ENCODE measurements around the gene LHPP. TPM values are rescaled to one million over a fixed set of nuclear protein-coding genes. Genes with fewer than 3 reads are reported as not detected.
A peak's percentile ranks its signal among the peaks of the same experiment; 100 is the strongest.

The LHPP gene
- total RNA-seq, 1 donor from 2014 or later, result 8.4 TPM

DNA sequence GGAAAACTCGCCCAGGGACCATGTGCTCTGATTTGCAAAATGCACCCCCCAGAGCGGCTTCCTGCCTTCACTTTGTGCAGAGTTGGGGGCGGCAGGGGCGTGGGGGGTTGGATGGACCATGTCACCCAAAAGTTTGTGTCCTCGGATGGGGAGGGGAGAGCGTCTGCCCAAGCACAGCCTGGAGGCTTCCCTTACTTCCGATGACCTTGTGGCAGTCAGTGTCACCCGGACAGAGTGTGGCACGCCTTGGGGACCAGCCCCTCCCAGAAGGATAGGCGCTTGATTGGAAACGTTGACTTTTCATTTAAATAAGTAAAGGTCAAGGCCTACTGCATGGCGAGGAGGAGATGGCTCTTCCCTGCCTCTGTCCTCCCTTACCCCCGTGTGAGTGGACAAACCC lies 71.6 kb downstream of the LHPP start:
- peaks cover 12% of the 10 kb centered on the region for H3K27me3 Mint-ChIP-seq (ENCODE audit: low read depth)
- intact Hi-C loops (cut with micrococcal nuclease), result no loop called here
- H3K4me1 Mint-ChIP-seq (ENCODE audit: low read depth), result peaks cover 3% of the 10 kb centered on the region
- no peak overlapping the region for H3K4me3 Mint-ChIP-seq (ENCODE audit: low read depth)
- no peaks in the 10 kb centered on the region for H3K9me3 Mint-ChIP-seq
- no peaks in the 10 kb centered on the region for H3K36me3 Mint-ChIP-seq (ENCODE audit: low read depth)
- no peak overlapping the region for H3K27ac Mint-ChIP-seq
- no peak for DNase-seq (ENCODE audit: low spot score)

DNA sequence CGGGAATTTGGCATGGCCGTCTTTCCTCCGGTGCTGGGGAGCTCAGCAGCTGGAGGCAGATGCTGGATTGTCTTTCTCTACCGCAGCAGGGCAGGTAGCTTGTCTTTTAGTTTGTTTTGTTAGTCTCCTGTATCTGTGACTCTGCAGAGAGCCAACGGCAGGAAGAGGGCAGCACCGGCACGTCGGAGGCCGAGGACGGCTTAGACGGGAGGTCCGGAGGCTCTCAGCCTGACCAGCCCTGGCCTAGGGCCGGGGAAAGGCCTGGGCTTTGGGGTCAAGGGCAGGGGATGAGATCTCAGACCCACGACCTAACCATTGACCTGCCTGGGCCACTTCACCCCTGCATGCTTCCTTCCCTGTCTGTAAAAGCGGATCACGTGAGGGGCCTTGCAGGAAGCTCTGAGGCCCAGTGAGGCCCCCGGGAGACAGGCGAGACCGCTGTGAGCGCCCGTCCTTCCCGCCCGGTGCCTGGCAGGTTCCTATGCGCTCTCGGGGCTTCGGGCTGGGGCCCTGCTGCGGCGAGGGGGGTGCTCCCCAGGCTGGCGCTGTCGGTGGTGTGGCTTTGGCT lies 72.7 kb downstream of the LHPP start:
- DNase-seq (ENCODE audit: low spot score), result no peak
- intact Hi-C loops (cut with micrococcal nuclease), result no loop called here
- no peak overlapping the region for H3K4me3 Mint-ChIP-seq (ENCODE audit: low read depth)
- no peaks in the 10 kb centered on the region for H3K9me3 Mint-ChIP-seq
- peaks cover 12% of the 10 kb centered on the region for H3K27me3 Mint-ChIP-seq (ENCODE audit: low read depth)
- H3K27ac Mint-ChIP-seq, result no peak overlapping the region
- H3K4me1 Mint-ChIP-seq (ENCODE audit: low read depth), result peaks cover 3% of the 10 kb centered on the region
- no peaks in the 10 kb centered on the region for H3K36me3 Mint-ChIP-seq (ENCODE audit: low read depth)

DNA sequence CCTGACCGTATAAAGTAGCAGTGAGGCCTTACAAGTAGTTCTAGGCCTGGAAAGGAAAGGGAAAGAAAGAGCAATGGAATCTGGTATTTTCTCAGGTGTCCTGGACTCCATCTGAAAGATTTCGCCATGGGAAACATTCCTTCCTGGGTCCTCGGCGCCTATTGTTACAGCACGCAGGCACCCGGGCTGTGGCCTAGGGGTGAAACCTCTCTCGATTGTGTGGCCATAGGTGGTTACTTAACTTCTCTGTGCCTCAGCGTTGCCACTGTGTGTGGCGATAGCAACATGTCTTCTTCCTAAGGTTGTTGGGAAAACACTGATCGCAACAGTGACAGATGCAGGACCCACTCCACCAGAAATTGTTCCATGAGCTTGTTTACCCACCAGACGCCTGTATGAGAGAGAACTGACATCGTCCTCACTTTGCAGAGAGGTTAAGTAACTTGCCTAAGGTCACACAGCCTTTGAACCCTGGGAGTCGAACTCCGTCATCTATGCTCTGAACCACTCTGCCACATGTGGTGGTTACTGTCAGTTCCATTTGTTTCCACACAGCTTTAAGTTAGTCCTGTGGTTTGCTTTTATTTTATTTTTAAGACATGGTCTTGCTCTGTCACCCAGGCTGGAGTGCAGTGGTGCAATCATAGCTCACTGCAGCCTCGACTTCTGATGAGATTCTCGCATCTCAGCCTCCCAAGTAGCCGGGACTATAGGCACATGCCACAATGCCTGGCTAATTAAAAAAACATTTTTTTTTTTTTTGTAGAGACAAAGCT lies 73.4 kb downstream of the LHPP start:
- no peak for DNase-seq (ENCODE audit: low spot score)
- intact Hi-C loops (cut with micrococcal nuclease), result no loop called here
- Mint-ChIP-seq H3K9me3 (no peaks in the 10 kb centered on the region), H3K27ac (no peak overlapping the region), H3K27me3 (ENCODE audit: low read depth) (peaks cover 12% of the 10 kb centered on the region), H3K4me1 (ENCODE audit: low read depth) (peaks cover 3% of the 10 kb centered on the region), H3K36me3 (ENCODE audit: low read depth) (no peaks in the 10 kb centered on the region), H3K4me3 (ENCODE audit: low read depth) (no peak overlapping the region)

DNA sequence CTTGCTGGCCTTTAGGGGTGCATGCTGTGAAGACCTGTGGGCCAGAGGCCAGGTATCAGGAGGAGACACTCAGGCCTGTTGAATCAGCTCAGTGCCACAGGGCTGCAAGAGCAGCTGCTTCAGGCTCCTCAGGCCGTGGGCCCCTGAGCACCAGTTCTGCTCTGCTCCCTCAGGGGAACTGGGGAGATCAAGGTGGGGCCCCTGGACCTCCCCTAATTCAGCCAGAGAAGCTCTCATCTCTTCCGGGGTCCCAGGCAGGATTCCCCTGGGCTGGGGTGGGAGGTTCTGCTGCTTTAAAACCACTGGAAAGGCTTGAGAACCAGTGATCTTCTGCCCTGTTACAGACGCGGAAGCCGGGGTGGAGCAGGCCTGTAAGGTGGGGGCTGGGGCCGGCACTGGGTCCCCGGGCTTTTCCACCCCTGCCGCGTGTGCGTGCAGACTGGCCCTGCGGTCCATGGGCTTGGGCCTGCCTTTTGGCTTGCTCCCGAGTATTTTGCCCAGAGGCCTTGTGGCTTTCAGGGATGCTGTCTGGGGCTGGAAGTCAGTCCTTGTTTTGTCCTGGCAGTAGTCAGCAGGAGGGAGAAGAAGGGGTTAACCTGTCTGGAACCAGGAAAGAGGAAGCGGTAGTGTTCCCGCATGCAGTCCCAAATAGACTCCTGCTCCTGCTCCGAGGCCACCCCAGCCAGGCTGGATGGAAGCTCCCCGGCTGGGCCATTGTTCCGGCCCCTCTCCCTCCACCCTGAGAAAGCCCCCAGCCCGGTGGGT lies 74.3 kb downstream of the LHPP start:
- Mint-ChIP-seq H3K27ac (no peak overlapping the region), H3K4me3 (ENCODE audit: low read depth) (no peak overlapping the region), H3K27me3 (ENCODE audit: low read depth) (peaks cover 12% of the 10 kb centered on the region), H3K4me1 (ENCODE audit: low read depth) (no peaks in the 10 kb centered on the region), H3K9me3 (no peaks in the 10 kb centered on the region), H3K36me3 (ENCODE audit: low read depth) (no peaks in the 10 kb centered on the region)
- intact Hi-C loops (cut with micrococcal nuclease), result no loop called here
- DNase-seq (ENCODE audit: low spot score), result no peak

DNA sequence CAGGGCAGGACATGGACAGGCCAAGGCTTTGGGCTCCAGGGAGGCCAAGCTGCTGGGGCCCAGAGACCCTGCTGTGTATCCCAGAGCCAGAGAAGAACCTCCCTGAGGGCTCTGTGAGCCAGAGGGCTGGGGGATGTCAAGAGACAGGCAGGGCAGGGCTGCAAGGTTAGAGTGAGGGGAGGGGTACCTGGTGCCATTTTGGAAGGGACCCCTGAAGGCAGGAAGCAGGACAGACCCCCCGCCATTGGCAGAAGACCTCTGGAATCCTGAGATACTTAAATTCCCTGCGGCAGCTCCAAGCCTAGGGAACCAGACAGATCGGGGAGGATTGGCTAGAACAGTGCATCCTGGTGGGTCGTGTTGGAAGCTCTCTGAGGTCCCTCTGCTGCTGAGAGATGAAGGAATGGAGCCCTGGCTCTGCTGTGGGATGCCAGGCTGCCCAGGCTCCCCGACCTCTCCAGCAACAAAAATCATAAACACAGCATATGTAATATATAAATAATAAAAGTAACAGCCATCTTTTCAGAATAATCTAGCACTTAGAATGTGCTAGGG lies 75.0 kb downstream of the LHPP start:
- intact Hi-C loops (cut with micrococcal nuclease), result no loop called here
- H3K4me3 Mint-ChIP-seq (ENCODE audit: low read depth), result no peak overlapping the region

DNA sequence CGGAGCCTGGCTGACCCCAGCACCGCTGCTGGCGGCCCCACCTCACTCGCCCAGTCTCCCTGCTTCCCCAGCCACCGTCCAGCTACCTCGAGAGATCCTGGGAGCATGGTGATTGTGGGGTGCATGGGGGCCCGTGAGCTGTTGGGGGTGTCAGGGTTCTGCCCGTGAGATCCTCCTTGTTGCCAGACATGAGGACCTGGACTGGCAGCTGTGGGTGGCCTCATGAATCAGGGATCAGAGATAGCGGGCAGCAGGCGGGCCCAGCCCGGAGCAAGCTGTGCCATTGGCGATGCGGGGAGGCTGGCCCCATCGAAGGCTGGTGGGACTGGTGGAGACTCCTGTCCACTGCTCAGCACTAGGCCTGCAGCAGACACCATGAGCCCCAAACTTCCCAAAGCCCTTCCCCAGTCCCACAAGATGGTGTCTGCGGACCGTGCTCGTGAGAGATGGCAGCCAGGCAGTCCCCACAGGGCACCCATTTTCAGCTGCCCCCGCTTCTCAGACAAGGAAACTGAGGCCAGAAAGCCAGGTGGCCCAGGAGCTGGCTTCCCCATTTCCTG lies 75.6 kb downstream of the LHPP start:
- intact Hi-C loops (cut with micrococcal nuclease), result no loop called here
- H3K4me3 Mint-ChIP-seq (ENCODE audit: low read depth), result no peak overlapping the region
- H3K9me3 Mint-ChIP-seq, result no peaks in the 10 kb centered on the region
- no peaks in the 10 kb centered on the region for H3K36me3 Mint-ChIP-seq (ENCODE audit: low read depth)
- H3K27me3 Mint-ChIP-seq (ENCODE audit: low read depth), result peaks cover 3% of the 10 kb centered on the region
- DNase-seq (ENCODE audit: low spot score), result no peak
- no peak overlapping the region for H3K27ac Mint-ChIP-seq
- H3K4me1 Mint-ChIP-seq (ENCODE audit: low read depth), result no peaks in the 10 kb centered on the region

More for the DNA sequence above, 75.0 kb downstream of the LHPP start:
- H3K36me3 Mint-ChIP-seq (ENCODE audit: low read depth), result no peaks in the 10 kb centered on the region
- H3K27me3 Mint-ChIP-seq (ENCODE audit: low read depth), result peaks cover 8% of the 10 kb centered on the region
- H3K9me3 Mint-ChIP-seq, result no peaks in the 10 kb centered on the region
- no peaks in the 10 kb centered on the region for H3K4me1 Mint-ChIP-seq (ENCODE audit: low read depth)
- H3K27ac Mint-ChIP-seq, result no peak overlapping the region
- DNase-seq (ENCODE audit: low spot score), result no peak

DNA sequence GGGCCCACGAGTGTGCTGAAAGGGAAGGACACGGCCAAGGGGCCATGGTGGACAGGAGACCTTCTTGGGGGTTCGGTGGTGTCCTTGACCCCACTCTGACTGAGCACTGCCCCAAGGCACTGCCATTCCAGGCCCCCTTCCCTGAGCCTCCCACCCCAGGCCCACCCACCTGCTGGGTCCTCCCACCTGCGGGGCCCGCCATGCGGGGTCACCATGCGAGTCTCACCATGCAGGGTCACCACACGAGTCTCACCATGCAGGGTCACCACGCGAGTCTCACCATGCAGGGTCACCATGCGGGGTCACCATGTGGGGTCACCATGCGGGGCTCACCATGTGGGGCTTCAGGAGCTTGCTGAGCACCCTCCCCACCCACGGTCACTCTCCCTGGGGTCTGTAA lies 76.3 kb downstream of the LHPP start:
- H3K27me3 Mint-ChIP-seq (ENCODE audit: low read depth), result no peaks in the 10 kb centered on the region
- H3K4me3 Mint-ChIP-seq (ENCODE audit: low read depth), result no peak overlapping the region
- H3K27ac Mint-ChIP-seq, result no peak overlapping the region
- H3K4me1 Mint-ChIP-seq (ENCODE audit: low read depth), result no peaks in the 10 kb centered on the region
- DNase-seq (ENCODE audit: low spot score), result no peak
- intact Hi-C loops (cut with micrococcal nuclease), result no loop called here
- no peaks in the 10 kb centered on the region for H3K9me3 Mint-ChIP-seq
- H3K36me3 Mint-ChIP-seq (ENCODE audit: low read depth), result no peaks in the 10 kb centered on the region

DNA sequence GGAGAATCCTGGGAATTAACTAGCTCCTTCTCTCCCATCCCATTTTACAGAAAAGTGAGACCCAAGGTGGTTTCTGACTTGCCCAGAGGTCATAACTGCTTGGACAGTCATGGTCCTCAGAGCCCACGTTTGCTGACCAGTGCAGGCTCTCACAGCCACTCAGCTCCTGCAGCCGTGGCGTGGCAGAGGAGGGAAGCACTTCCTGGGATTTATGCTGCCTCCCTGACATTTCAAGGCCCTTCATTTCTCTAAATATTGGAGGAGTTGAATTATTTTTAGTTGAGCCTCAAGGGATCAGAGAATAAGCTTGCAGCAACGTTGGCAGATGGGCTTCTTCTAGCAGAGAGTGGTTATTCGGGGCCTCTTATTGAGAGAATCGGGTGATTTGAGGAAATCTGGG lies 77.1 kb downstream of the LHPP start:
- Mint-ChIP-seq H3K4me3 (ENCODE audit: low read depth) (no peak overlapping the region), H3K27me3 (ENCODE audit: low read depth) (no peaks in the 10 kb centered on the region), H3K27ac (no peak overlapping the region), H3K4me1 (ENCODE audit: low read depth) (no peaks in the 10 kb centered on the region), H3K36me3 (ENCODE audit: low read depth) (no peaks in the 10 kb centered on the region), H3K9me3 (no peaks in the 10 kb centered on the region)
- intact Hi-C loops (cut with micrococcal nuclease), result no loop called here
- no peak for DNase-seq (ENCODE audit: low spot score)

DNA sequence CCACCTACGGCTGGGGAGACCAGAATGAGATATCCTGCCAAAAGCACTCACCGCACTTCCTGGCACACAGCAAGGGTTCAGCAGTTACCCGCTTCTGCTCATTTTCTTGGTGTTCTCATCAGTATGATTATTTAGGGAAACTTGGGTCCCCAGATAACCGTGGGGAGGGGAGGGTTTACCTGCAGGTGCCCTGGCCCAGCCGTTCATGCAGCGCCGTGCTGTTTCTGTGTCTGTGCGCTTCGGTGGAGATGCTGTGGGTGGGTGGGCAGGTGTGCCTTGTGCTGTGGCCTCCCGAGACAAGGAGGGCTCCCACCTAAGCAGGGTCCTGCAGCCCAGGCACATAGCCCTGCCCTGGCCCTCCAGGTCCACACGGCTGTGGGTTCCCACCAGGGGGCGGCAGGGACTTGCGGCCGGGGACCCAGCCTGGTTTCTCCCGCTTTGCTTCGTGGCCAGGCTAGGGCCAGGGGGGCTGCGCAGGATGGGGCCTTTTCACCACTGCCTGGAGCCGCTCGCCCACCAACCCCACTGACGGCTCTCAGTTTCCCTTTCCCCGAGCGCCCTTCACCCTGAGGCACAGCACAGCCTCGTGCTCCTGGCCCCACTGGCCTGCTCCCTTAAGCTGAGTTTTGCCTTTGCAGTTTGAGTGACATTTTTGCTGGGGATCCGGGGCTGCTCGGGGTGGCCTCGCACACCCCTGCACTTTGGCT lies 78.5 kb downstream of the LHPP start:
- Mint-ChIP-seq H3K27ac (no peak overlapping the region), H3K9me3 (no peaks in the 10 kb centered on the region), H3K27me3 (ENCODE audit: low read depth) (no peaks in the 10 kb centered on the region), H3K4me3 (ENCODE audit: low read depth) (no peak overlapping the region), H3K36me3 (ENCODE audit: low read depth) (no peaks in the 10 kb centered on the region), H3K4me1 (ENCODE audit: low read depth) (no peaks in the 10 kb centered on the region)
- DNase-seq (ENCODE audit: low spot score), result peak; percentile 36
- intact Hi-C loops (cut with micrococcal nuclease), result loop anchor here (1.0 kb wide), 1 partner anchor 201 kb away; no protein-coding TSS in a partner anchor

DNA sequence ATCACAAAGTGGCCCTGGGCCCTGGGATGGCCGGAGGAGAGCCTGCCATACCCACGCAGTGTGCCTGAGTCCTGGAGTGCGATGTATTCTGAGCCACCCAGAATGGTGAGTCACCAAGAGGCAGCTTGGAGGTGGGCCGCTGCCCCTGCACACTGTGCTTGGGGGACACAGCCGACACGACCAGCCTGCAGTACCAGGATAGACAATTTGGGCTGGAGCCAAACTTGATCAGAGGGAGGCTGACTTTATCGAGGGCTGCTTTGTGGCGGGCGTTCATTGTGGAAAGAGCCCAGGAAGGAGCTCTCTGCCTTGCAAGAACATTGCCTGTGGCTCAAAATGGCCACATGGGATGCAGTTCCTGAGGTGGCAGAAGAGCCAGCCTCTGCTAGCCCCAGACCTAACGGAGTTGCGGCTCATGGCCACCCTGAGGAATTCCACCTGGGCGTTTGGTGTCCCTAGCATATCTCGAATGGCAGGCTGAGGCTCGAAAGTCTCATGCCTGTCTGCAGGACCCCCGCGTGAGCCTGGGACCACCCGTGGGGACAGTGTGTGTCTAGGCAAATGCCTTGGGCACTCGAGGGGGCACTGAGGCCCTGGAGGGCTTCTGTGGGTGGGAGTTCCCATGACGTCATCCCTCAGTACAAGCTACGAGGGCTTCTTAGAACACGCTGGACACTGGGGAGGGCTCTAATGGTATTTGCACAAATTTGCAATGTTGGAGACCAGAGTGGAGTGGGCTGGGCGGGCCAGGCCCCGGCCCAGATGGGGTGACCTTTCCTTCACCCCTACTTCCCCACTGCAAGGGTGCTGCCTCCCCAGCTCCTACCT lies 79.7 kb downstream of the LHPP start:
- DNase-seq (ENCODE audit: low spot score), result no peak
- H3K4me3 Mint-ChIP-seq (ENCODE audit: low read depth), result no peak overlapping the region
- peaks cover 4% of the 10 kb centered on the region for H3K27me3 Mint-ChIP-seq (ENCODE audit: low read depth)
- H3K27ac Mint-ChIP-seq, result no peak overlapping the region
- intact Hi-C loops (cut with micrococcal nuclease), result no loop called here
- H3K4me1 Mint-ChIP-seq (ENCODE audit: low read depth), result peaks cover 3% of the 10 kb centered on the region
- H3K36me3 Mint-ChIP-seq (ENCODE audit: low read depth), result no peaks in the 10 kb centered on the region
- H3K9me3 Mint-ChIP-seq, result no peaks in the 10 kb centered on the region

DNA sequence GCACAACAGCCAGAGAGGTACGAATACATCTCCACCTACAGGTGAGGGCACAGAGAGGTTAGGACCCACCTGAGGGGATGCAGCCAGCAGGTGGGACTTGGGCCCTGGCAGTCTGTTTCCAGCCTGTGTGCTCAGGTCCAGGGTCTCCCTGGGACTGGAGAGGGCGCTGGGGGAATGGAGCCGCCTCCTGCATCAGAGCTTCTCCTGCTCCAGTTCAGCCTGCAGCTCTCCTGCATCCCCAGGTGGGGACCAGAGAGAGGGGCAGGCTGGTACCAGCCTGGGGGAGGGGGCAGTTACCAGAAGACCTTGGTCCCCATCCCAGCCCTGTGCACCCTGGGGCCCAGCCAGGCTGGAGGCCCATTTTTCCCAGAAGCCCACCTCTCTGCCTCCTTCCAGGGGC lies 80.7 kb downstream of the LHPP start:
- Mint-ChIP-seq H3K27ac (no peak overlapping the region), H3K36me3 (ENCODE audit: low read depth) (no peaks in the 10 kb centered on the region), H3K4me3 (ENCODE audit: low read depth) (no peak overlapping the region), H3K27me3 (ENCODE audit: low read depth) (peaks cover 9% of the 10 kb centered on the region), H3K4me1 (ENCODE audit: low read depth) (peaks cover 3% of the 10 kb centered on the region), H3K9me3 (no peaks in the 10 kb centered on the region)
- DNase-seq (ENCODE audit: low spot score), result no peak
- intact Hi-C loops (cut with micrococcal nuclease), result no loop called here

DNA sequence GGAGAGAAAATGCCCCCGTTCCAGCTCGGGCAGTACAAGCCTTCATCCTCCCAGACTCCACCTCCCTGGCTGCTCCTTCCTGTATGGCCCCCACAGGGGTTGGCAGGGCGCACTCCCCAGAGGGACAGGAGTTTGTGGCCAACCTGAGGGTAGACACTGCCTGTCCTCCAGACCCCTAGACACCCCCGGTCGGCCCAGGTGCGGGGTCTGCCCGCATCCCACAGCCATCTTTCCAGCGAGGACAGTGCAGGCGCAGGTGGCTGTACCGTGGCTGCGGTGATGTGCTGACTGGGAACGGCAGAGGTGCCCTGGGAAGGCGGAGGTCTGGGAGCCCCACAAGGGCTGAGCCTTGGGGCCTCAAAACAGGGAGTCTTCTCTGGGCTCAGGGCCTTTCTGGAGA lies 81.5 kb downstream of the LHPP start:
- intact Hi-C loops (cut with micrococcal nuclease), result no loop called here
- peaks cover 3% of the 10 kb centered on the region for H3K4me1 Mint-ChIP-seq (ENCODE audit: low read depth)
- H3K4me3 Mint-ChIP-seq (ENCODE audit: low read depth), result no peak overlapping the region
- H3K27me3 Mint-ChIP-seq (ENCODE audit: low read depth), result peaks cover 9% of the 10 kb centered on the region
- DNase-seq (ENCODE audit: low spot score), result no peak
- H3K36me3 Mint-ChIP-seq (ENCODE audit: low read depth), result no peaks in the 10 kb centered on the region
- H3K9me3 Mint-ChIP-seq, result no peaks in the 10 kb centered on the region
- H3K27ac Mint-ChIP-seq, result no peak overlapping the region
